ENCODE measurements around the gene KRABD2.

DNA sequence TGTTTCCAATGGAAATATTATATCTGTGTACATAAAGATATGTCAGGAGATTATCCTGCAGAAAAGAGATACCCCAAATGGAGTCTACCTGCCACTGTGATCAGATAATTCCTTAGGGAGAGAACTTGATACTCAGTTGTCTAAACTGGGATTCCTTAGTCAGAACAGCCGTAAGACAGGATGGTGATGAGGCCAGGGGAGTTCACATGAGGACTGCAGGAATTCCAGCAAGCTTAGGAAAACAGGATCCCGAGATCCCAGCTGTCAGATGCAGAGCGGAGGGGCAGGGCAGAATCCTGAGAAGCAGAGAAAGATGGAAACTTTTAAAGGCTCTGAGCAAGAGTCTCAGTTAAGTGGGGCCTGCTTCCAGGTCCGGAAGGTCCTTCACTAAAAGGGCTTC is 4.7 kb downstream of the KRABD2 start:
- TF ChIP-seq POLR2A (IDR thresholded peaks at IDR 0.05) = no peak
- TF ChIP-seq, protein P1, sequence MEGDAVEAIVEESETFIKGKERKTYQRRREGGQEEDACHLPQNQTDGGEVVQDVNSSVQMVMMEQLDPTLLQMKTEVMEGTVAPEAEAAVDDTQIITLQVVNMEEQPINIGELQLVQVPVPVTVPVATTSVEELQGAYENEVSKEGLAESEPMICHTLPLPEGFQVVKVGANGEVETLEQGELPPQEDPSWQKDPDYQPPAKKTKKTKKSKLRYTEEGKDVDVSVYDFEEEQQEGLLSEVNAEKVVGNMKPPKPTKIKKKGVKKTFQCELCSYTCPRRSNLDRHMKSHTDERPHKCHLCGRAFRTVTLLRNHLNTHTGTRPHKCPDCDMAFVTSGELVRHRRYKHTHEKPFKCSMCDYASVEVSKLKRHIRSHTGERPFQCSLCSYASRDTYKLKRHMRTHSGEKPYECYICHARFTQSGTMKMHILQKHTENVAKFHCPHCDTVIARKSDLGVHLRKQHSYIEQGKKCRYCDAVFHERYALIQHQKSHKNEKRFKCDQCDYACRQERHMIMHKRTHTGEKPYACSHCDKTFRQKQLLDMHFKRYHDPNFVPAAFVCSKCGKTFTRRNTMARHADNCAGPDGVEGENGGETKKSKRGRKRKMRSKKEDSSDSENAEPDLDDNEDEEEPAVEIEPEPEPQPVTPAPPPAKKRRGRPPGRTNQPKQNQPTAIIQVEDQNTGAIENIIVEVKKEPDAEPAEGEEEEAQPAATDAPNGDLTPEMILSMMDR (IDR thresholded peaks at IDR 0.05) = no peak
- TF ChIP-seq EP300 (IDR thresholded peaks at IDR 0.05; ENCODE audit: low read depth) = no peak
- TF ChIP-seq POLR2AphosphoS5 (IDR thresholded peaks at IDR 0.05) = no peak
